Astrocyte of the spinal cord (primary cell): Measurements from ENCODE around the gene KCNE1.

Source experiments
- DNase-seq: peaks from one replicate; pipeline ENCODE4 v3.0.0; 2011; ENCODE audit warnings: low read depth, low spot score
- H3K4me3 ChIP-seq: 2 replicates; pipeline ENCODE4 v1.5.1; 2011; ENCODE audit warnings: low read depth, mild to moderate bottlenecking, low read length, moderate library complexity
- in situ Hi-C: cut with HindIII; loops from 2 replicates; pipeline ENCODE4 v1.10.0; 2017; ENCODE audit warnings: low sequenced_read_pairs
- TF ChIP-seq, protein P1 (sequence below): IDR thresholded peaks from 2 replicates; pipeline ENCODE4 v1.5.1; 2012; ENCODE audit warnings: low read depth, mild to moderate bottlenecking, low read length, inconsistent platforms

The KCNE1 gene

GRCh38 chr21:34526618-34527290 is 14.7 kb upstream of the KCNE1 start:
- peak overlapping the region; percentile 60 for H3K4me3 ChIP-seq
- in situ Hi-C loops, result no loop called here
- DNase-seq, result peak; percentile 100
- TF ChIP-seq, protein P1, sequence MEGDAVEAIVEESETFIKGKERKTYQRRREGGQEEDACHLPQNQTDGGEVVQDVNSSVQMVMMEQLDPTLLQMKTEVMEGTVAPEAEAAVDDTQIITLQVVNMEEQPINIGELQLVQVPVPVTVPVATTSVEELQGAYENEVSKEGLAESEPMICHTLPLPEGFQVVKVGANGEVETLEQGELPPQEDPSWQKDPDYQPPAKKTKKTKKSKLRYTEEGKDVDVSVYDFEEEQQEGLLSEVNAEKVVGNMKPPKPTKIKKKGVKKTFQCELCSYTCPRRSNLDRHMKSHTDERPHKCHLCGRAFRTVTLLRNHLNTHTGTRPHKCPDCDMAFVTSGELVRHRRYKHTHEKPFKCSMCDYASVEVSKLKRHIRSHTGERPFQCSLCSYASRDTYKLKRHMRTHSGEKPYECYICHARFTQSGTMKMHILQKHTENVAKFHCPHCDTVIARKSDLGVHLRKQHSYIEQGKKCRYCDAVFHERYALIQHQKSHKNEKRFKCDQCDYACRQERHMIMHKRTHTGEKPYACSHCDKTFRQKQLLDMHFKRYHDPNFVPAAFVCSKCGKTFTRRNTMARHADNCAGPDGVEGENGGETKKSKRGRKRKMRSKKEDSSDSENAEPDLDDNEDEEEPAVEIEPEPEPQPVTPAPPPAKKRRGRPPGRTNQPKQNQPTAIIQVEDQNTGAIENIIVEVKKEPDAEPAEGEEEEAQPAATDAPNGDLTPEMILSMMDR, result no peak

DNA sequence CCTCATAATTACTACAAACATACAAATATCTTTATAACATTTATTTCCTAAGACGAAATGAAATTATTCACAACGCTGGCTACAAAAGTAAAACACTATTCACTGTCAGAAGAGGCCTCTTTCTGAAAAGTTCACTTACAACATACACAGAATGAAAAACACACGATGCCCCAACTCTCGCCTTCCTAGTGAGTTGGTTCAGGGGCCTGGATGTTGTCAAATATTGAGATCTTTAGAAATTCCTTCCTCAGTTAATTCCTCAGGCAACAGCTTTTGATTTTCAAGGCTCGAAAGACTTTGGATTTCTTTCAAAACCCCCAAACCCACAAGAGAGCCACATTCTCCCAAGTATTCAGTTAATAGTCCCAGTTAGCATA is 14.2 kb upstream of the KCNE1 start:
- TF ChIP-seq, protein P1, result no peak
- no peak for DNase-seq
- in situ Hi-C loops, result no loop called here
- H3K4me3 ChIP-seq, result peak overlapping the region; percentile 60

GRCh38 chr21:34524646-34525601 is 12.9 kb upstream of the KCNE1 start:
- TF ChIP-seq, protein P1, result no peak
- H3K4me3 ChIP-seq, result peak overlapping the region; percentile 60
- DNase-seq, result peak; percentile 68
- in situ Hi-C loops, result no loop called here

- TF ChIP-seq, protein P1, result no peak
- no peak overlapping the region for H3K4me3 ChIP-seq
- no peak for DNase-seq
- in situ Hi-C loops, result no loop called here
Observed at GRCh38 chr21:34523019-34523555, 11.1 kb upstream of the KCNE1 start.

- TF ChIP-seq, protein P1, result no peak
- DNase-seq, result no peak
- in situ Hi-C loops, result no loop called here
- H3K4me3 ChIP-seq, result no peak overlapping the region
Observed at GRCh38 chr21:34522284-34522683, 10.3 kb upstream of the KCNE1 start.

- in situ Hi-C loops, result no loop called here
- TF ChIP-seq, protein P1, result no peak
- no peak overlapping the region for H3K4me3 ChIP-seq
- no peak for DNase-seq
Observed at GRCh38 chr21:34521561-34521960, 9.6 kb upstream of the KCNE1 start.
